GM15510 (cell line): ENCODE measurements around the gene AP3S2.

Source experiments
- POLR2A ChIP-seq: IDR thresholded peaks from 3 replicates; pipeline ENCODE4 v1.6.1; 2011; ENCODE audit warnings: borderline replicate concordance; ENCODE audit not compliant: insufficient read length; ENCODE audit errors: extremely low read depth

AP3S2 gene

GRCh38 chr15:89829616-89830440, 64.0 kb downstream of the AP3S2 start:
- no peak for TF ChIP-seq POLR2A

GRCh38 chr15:89829161-89829560, 64.6 kb downstream of the AP3S2 start:
- no peak for TF ChIP-seq POLR2A

- no peak for TF ChIP-seq POLR2A
Measured at GRCh38 chr15:89828281-89829145, 65.3 kb downstream of the AP3S2 start.

GRCh38 chr15:89827829-89828228, 66.0 kb downstream of the AP3S2 start:
- no peak for TF ChIP-seq POLR2A

GRCh38 chr15:89826671-89827655, 66.8 kb downstream of the AP3S2 start:
- no peak for TF ChIP-seq POLR2A

GRCh38 chr15:89825271-89825940, 68.4 kb downstream of the AP3S2 start:
- no peak for TF ChIP-seq POLR2A

- TF ChIP-seq POLR2A = no peak
Measured at GRCh38 chr15:89824607-89824867, 69.3 kb downstream of the AP3S2 start.

- TF ChIP-seq POLR2A = no peak
Measured at GRCh38 chr15:89823836-89824606, 69.8 kb downstream of the AP3S2 start.

GRCh38 chr15:89822951-89823711, 70.7 kb downstream of the AP3S2 start:
- no peak for TF ChIP-seq POLR2A

- no peak for TF ChIP-seq POLR2A
Measured at GRCh38 chr15:89822611-89822950, 71.2 kb downstream of the AP3S2 start.

- TF ChIP-seq POLR2A = no peak
Measured at GRCh38 chr15:89822026-89822425, 71.8 kb downstream of the AP3S2 start.

- no peak for TF ChIP-seq POLR2A
Measured at GRCh38 chr15:89820666-89821611, 72.9 kb downstream of the AP3S2 start.
